Measurements from ENCODE around the gene CYP11A1. TPM values are rescaled to one million over a fixed set of nuclear protein-coding genes. Genes with fewer than 3 reads are reported as not detected.
A peak's percentile ranks its signal among the peaks of the same experiment; 100 is the strongest.

Gene CYP11A1
- polyA plus RNA-seq, 2 of the 4 experiments (the other 2 are of a cell fraction): 0.06 TPM; not detected in 1

GRCh38 chr15:74318376-74319137, 48.9 kb downstream of the CYP11A1 start:
- no peak for FAIRE-seq
- TF ChIP-seq CEBPB (IDR thresholded peaks at IDR 0.05) (no peak), RCOR1 (IDR thresholded peaks at IDR 0.05; ENCODE audit: low read depth, low read length) (no peak), MAX (IDR thresholded peaks at IDR 0.05) (no peak)
- Histone ChIP-seq H3K27ac (peak overlapping the region; percentile 44 to 63; a peak in 4 of 6 replicates), H3K4me3 (no peak overlapping the region), H3K4me2 (peak overlapping the region; percentile 44; the same call in 2 of the 3 replicates), H3K4me1 (peaks cover 13% of the 10 kb centered on the region), H3K9me3 (no peaks in the 10 kb centered on the region)
- no peak for ATAC-seq
- DNase-seq (ENCODE audit: low read depth in 1 of 2, low spot score in 1 of 2): no peak
- CTCF ChIA-PET: interaction anchor here (1.3 to 11.2 kb wide), 6 partner anchors 7 to 346 kb away, joined by 3 to 174 read pairs (median 32); no protein-coding TSS in a partner anchor
- POLR2A ChIA-PET: no interaction called here
- WGBS (ENCODE audit: missing lambda C conversion rate): 100% methylated on average over 1 of the region's 6 CpGs

- DNase-seq (ENCODE audit: low read depth in 1 of 2, low spot score in 1 of 2) (peak in 1 of 2 experiments; percentile 44), ATAC-seq (peak in 1 of 2 experiments; percentile 20; a peak in 2 of 6 replicates), FAIRE-seq (no peak)
- Histone ChIP-seq H3K27ac (peak overlapping the region; percentile 44 to 63; a peak in 4 of 6 replicates), H3K4me2 (peak overlapping the region; percentile 44), H3K9me3 (no peaks in the 10 kb centered on the region), H3K4me1 (peaks cover 13% of the 10 kb centered on the region), H3K4me3 (no peak overlapping the region)
- WGBS (ENCODE audit: missing lambda C conversion rate): 46% methylated on average over 7 of the region's 8 CpGs
- CTCF ChIA-PET: interaction anchor here (1.2 to 11.2 kb wide), 4 partner anchors 6 to 345 kb away, joined by 3 to 174 read pairs (median 51); no protein-coding TSS in a partner anchor
- TF ChIP-seq HOXB13 (CRISPR knock-in tag; IDR thresholded peaks at IDR 0.05; ENCODE audit: low read depth) (no peak), HEYL (CRISPR knock-in tag; IDR thresholded peaks at IDR 0.05) (no peak), ESRRA (IDR thresholded peaks at IDR 0.05; ENCODE audit: borderline replicate concordance, low read length) (no peak), HDAC2 (IDR thresholded peaks at IDR 0.05) (no peak), NFE2L2 (conservative IDR thresholded peaks at IDR 0.05; ENCODE audit: low read length) (no peak), ZC3H11A (IDR thresholded peaks at IDR 0.05) (no peak), RARB (CRISPR knock-in tag; IDR thresholded peaks at IDR 0.05) (no peak), PBX3 (IDR thresholded peaks at IDR 0.05) (no peak), GATA3 (IDR thresholded peaks at IDR 0.05; ENCODE audit: borderline replicate concordance) (no peak), CBX8 (IDR thresholded peaks at IDR 0.05) (no peak), POLR2A (IDR thresholded peaks at IDR 0.05; ENCODE audit: low read length) (no peak), HOXB5 (CRISPR knock-in tag; IDR thresholded peaks at IDR 0.05) (no peak), RAD21 (conservative IDR thresholded peaks at IDR 0.05 in 1 of 2, IDR thresholded peaks at IDR 0.05 in 1 of 2) (no peak), E2F6 (IDR thresholded peaks at IDR 0.05; ENCODE audit: borderline replicate concordance, low read depth) (no peak), KDM5A (IDR thresholded peaks at IDR 0.05) (no peak), ZFP36 (IDR thresholded peaks at IDR 0.05; ENCODE audit: borderline replicate concordance, partially characterized antibody) (no peak), FOSB (CRISPR knock-in tag; IDR thresholded peaks at IDR 0.05) (no peak)
- POLR2A ChIA-PET: no interaction called here
Measured at GRCh38 chr15:74317820-74318375, 49.5 kb downstream of the CYP11A1 start.

DNA sequence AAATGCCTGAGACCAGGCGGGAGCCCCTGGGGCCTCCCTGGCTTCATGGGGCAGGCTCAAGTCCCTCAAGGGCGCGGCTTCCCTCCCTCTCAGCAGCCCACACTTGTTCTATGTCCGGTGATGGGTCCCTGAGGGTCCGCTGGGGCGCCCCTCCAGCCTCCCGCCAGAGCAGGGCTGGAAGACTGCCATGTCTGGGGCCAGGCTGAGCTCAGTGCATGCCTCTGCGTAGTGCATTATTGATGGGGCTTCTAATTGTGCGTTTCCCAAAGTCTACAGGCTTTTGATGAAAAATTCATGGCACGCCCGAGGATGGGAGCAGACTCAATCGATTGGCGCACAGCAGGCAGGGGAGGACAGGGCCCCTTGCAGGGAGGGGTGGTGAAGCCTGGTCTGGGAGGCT, 51.3 kb downstream of the CYP11A1 start:
- TF ChIP-seq SREBF2 (IDR thresholded peaks at IDR 0.05) (no peak), POLR2AphosphoS2 (conservative IDR thresholded peaks at IDR 0.05; ENCODE audit: low read length) (no peak), HOXB5 (CRISPR knock-in tag; IDR thresholded peaks at IDR 0.05) (no peak), POLR2A (IDR thresholded peaks at IDR 0.05; ENCODE audit: low read length) (no peak), NFE2L2 (conservative IDR thresholded peaks at IDR 0.05; ENCODE audit: low read length) (no peak), PHF8 (IDR thresholded peaks at IDR 0.05; ENCODE audit: borderline replicate concordance, low read depth) (no peak), USF2 (IDR thresholded peaks at IDR 0.05) (no peak), KDM1A (IDR thresholded peaks at IDR 0.05; ENCODE audit: low read depth) (no peak), MAZ (IDR thresholded peaks at IDR 0.05; ENCODE audit: borderline replicate concordance, low read depth, low read length) (no peak), HDAC2 (IDR thresholded peaks at IDR 0.05) (no peak), NR3C1 (IDR thresholded peaks at IDR 0.05) (no peak), GATA3 (IDR thresholded peaks at IDR 0.05; ENCODE audit: borderline replicate concordance) (no peak)
- TF ChIP-seq, protein P1, sequence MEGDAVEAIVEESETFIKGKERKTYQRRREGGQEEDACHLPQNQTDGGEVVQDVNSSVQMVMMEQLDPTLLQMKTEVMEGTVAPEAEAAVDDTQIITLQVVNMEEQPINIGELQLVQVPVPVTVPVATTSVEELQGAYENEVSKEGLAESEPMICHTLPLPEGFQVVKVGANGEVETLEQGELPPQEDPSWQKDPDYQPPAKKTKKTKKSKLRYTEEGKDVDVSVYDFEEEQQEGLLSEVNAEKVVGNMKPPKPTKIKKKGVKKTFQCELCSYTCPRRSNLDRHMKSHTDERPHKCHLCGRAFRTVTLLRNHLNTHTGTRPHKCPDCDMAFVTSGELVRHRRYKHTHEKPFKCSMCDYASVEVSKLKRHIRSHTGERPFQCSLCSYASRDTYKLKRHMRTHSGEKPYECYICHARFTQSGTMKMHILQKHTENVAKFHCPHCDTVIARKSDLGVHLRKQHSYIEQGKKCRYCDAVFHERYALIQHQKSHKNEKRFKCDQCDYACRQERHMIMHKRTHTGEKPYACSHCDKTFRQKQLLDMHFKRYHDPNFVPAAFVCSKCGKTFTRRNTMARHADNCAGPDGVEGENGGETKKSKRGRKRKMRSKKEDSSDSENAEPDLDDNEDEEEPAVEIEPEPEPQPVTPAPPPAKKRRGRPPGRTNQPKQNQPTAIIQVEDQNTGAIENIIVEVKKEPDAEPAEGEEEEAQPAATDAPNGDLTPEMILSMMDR (IDR thresholded peaks at IDR 0.05): no peak
- TF ChIP-seq, protein P2, sequence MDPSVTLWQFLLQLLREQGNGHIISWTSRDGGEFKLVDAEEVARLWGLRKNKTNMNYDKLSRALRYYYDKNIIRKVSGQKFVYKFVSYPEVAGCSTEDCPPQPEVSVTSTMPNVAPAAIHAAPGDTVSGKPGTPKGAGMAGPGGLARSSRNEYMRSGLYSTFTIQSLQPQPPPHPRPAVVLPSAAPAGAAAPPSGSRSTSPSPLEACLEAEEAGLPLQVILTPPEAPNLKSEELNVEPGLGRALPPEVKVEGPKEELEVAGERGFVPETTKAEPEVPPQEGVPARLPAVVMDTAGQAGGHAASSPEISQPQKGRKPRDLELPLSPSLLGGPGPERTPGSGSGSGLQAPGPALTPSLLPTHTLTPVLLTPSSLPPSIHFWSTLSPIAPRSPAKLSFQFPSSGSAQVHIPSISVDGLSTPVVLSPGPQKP (IDR thresholded peaks at IDR 0.05; ENCODE audit: low read depth, low read length): no peak
- WGBS (ENCODE audit: missing lambda C conversion rate): 78% methylated on average over 10 of the region's 13 CpGs
- FAIRE-seq: no peak
- Histone ChIP-seq H3K27ac (no peak overlapping the region), H3K9me3 (no peaks in the 10 kb centered on the region), H3K4me2 (no peak overlapping the region), H3K4me3 (no peak overlapping the region), H3K4me1 (peaks cover 13% of the 10 kb centered on the region)
- no peak for DNase-seq (ENCODE audit: low read depth in 1 of 2, low spot score in 1 of 2)
- CTCF ChIA-PET: interaction anchor here (1.4 to 10.1 kb wide), 3 partner anchors 7 to 262 kb away, joined by 4 to 174 read pairs (median 5); no protein-coding TSS in a partner anchor
- no peak for ATAC-seq
- POLR2A ChIA-PET: no interaction called here
